ENCODE results near the gene GRAMD4. TPM values are rescaled to one million over a fixed set of nuclear protein-coding genes. Genes with fewer than 3 reads are reported as not detected.

The GRAMD4 gene
- total RNA-seq, 1 experiment from 2014 or later = 19.8 TPM

DNA sequence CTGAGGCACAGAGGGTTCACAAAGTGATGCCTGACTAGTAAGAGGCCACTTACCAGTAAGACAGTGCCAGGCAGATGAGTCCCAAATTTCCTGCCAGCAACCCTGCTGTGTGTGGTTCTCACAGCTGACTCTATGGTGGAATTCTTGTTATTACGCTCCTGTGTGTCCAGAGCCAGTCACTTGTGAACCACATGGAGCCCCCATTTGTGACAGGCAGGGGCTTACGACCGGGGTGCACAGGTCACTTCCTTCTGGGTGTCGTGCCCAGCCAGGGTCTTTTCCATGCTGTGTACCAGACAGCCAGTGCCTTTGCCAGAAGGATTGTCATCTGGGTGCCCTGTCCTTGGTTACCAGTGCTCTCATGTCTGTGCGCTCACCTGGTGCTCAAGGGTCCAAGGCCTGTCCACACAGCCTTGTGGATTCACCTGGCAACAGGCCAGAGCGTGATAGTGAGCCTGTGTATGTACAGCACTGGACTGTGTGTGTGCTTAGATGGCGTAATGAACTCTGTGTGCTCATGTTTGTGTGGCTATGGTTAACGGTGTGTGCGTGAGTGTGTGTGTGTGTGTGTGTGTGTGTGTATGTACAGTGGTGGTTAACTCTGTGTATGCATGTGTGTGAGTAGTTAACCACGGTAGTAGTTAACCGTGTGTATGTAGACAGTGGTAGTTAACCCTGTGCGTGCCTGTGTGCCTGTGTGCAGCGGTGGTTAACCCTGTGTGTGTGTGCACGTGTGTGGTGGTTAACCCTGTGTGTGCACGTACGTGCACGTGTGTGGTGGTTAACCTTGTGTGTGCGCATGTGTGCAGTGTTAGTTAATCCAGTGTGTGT lies 18.6 kb downstream of the GRAMD4 start:
- H3K4me2 ChIP-seq (ENCODE audit: insufficient read depth, insufficient read length, low read length) = no peak overlapping the region
- no peak overlapping the region for H3K4ac ChIP-seq (ENCODE audit: low read depth, low read length)
- no peaks in the 10 kb centered on the region for H3K79me2 ChIP-seq (ENCODE audit: insufficient read depth, low read length)
- H4K5ac ChIP-seq (ENCODE audit: insufficient read length, low read depth, low read length) = no peak overlapping the region
- no peak overlapping the region for H3K56ac ChIP-seq (ENCODE audit: insufficient read length, low read depth, low read length)
- H3K79me1 ChIP-seq (ENCODE audit: insufficient read depth, low read depth, low read length, poor library complexity, severe bottlenecking) = no peaks in the 10 kb centered on the region
- H2AK5ac ChIP-seq (ENCODE audit: insufficient read length, low read length) = no peak overlapping the region
- H3K27me3 Mint-ChIP-seq (ENCODE audit: low read depth) = no peaks in the 10 kb centered on the region
- H3K36me3 Mint-ChIP-seq (ENCODE audit: insufficient read depth in 1 of 3, low read depth in 3 of 3) = peaks cover 0 to 6% (median 5%) of the 10 kb centered on the region in 3 experiments; a peak in 3 of 7 replicates
- no peak overlapping the region for H3K23ac ChIP-seq (ENCODE audit: insufficient read length, low read depth, low read length)
- no peak overlapping the region for H3K9ac ChIP-seq (ENCODE audit: extremely low read depth, insufficient read length, low read length)
- H2BK12ac ChIP-seq (ENCODE audit: insufficient read length, low read depth, low read length) = no peak overlapping the region
- WGBS (ENCODE audit: extremely low coverage, insufficient read length, low lambda C conversion rate) = no CpG with 5 or more reads among the region's 18 CpGs
- no peak overlapping the region for H2BK120ac ChIP-seq (ENCODE audit: low read depth, low read length, poor library complexity, severe bottlenecking)
- no peak overlapping the region for H4K91ac ChIP-seq (ENCODE audit: insufficient read length, low read depth, low read length)
- H2BK20ac ChIP-seq (ENCODE audit: low read depth, low read length, poor library complexity, severe bottlenecking) = no peak overlapping the region
- H3K27ac Mint-ChIP-seq = peak overlapping the region in 2 of 3 experiments; percentile 9 to 65; a peak in 2 of 7 replicates
- H4K8ac ChIP-seq (replicated peaks; ENCODE audit: insufficient read length, low read depth, low read length) = no peak overlapping the region
- DNase-seq = no peak
- H2BK15ac ChIP-seq (ENCODE audit: low read depth, low read length) = no peak overlapping the region
- no peak overlapping the region for H3K14ac ChIP-seq (ENCODE audit: insufficient read depth, low read length)
- no peak overlapping the region for H2BK5ac ChIP-seq (ENCODE audit: insufficient read length, low read length)
- H3K9me3 ChIP-seq (ENCODE audit: control insufficient read depth, low read depth, low read length) = no peaks in the 10 kb centered on the region
- H3K18ac ChIP-seq (ENCODE audit: insufficient read length, low read depth, low read length) = no peak overlapping the region
- H4K20me1 ChIP-seq (ENCODE audit: control insufficient read depth, insufficient read depth, insufficient read length) = no peaks in the 10 kb centered on the region
- H3T11ph ChIP-seq (ENCODE audit: low read length) = no peak overlapping the region
- no peaks in the 10 kb centered on the region for H3K23me2 ChIP-seq (ENCODE audit: insufficient read length, low read depth, low read length, poor library complexity, severe bottlenecking)
- no peak for TF ChIP-seq CTCF (conservative IDR thresholded peaks at IDR 0.05)
- H3K9me3 Mint-ChIP-seq = peaks cover 5 to 6% of the 10 kb centered on the region in 2 experiments; a peak in 3 of 5 replicates
- no peak overlapping the region for H2AFZ ChIP-seq (ENCODE audit: low read length)
- no peaks in the 10 kb centered on the region for H3K27me3 ChIP-seq (ENCODE audit: insufficient read depth, low read length)
- no peak overlapping the region for H3K4me3 Mint-ChIP-seq
- H3K4me1 Mint-ChIP-seq = peaks cover 7 to 33% of the 10 kb centered on the region in 2 experiments
- H3K4me1 ChIP-seq (ENCODE audit: insufficient read depth, low read length) = no peaks in the 10 kb centered on the region
- H3K27ac ChIP-seq (ENCODE audit: insufficient read length, low read depth, low read length) = no peak overlapping the region

Measured in H9 (cell line).